GM12878 (cell line): ENCODE results near the gene USP5. TPM values are rescaled to one million over a fixed set of nuclear protein-coding genes. Genes with fewer than 3 reads are reported as not detected.

Source experiments
- ASH2L ChIP-seq: fragments of 300-600, 200-600 bp; sonication (generic); IDR thresholded peaks from 2 replicates; pipeline ENCODE4 v1.6.1; 2017; ENCODE audit warnings: low read depth, mild to moderate bottlenecking, borderline replicate concordance
- ATF2 ChIP-seq: IDR thresholded peaks from 2 replicates; pipeline ENCODE4 v1.6.1; 2012; ENCODE audit warnings: low read length, inconsistent platforms
- BACH1 ChIP-seq: fragments of 450-650 bp; IDR thresholded peaks from 2 replicates; pipeline ENCODE4 v1.6.1; 2017; ENCODE audit warnings: mild to moderate bottlenecking, borderline replicate concordance
- BRCA1 ChIP-seq: IDR thresholded peaks from 2 replicates; pipeline ENCODE4 v1.6.1; 2011; ENCODE audit warnings: low read depth, low read length, improper control_type of control experiment
- CBX5 ChIP-seq: sonication (generic); IDR thresholded peaks from 2 replicates; pipeline ENCODE4 v1.6.1; 2016; ENCODE audit warnings: low read depth, moderate library complexity, mild to moderate bottlenecking, inconsistent platforms
- CEBPB ChIP-seq, 2 experiments: fragments of 150-350 bp in 1 of 2; IDR thresholded peaks; 2 replicates each; pipeline ENCODE4 v1.6.1; 2012 to 2014; ENCODE audit warnings: low read depth in 2 of 2, low read length in 2 of 2, borderline replicate concordance in 1 of 2, inconsistent platforms in 1 of 2
- CHD2 ChIP-seq: IDR thresholded peaks from 2 replicates; pipeline ENCODE4 v1.6.1; 2011; ENCODE audit warnings: low read depth, low read length, improper control_type of control experiment, borderline replicate concordance
- CREB1 ChIP-seq: IDR thresholded peaks from 2 replicates; pipeline ENCODE4 v1.6.1; 2012; ENCODE audit warnings: low read depth, mild to moderate bottlenecking, inconsistent platforms
- CREM ChIP-seq: IDR thresholded peaks from 2 replicates; pipeline ENCODE4 v1.6.1; 2014; ENCODE audit warnings: antibody characterized with exemption, low read depth
- DPF2 ChIP-seq: fragments of 450-650 bp; IDR thresholded peaks from 2 replicates; pipeline ENCODE4 v1.6.1; 2017; ENCODE audit warnings: mild to moderate bottlenecking
- GABPA ChIP-seq: IDR thresholded peaks from 2 replicates; pipeline ENCODE4 v1.6.1; 2014; ENCODE audit warnings: antibody characterized with exemption, low read depth, mild to moderate bottlenecking, inconsistent platforms
- HDGF ChIP-seq: fragments of 450-650 bp; IDR thresholded peaks from 2 replicates; pipeline ENCODE4 v1.6.1; 2016; ENCODE audit warnings: antibody characterized with exemption
- HSF1 ChIP-seq: fragments of 150-350 bp; IDR thresholded peaks from 2 replicates; pipeline ENCODE4 v1.6.1; 2014; ENCODE audit warnings: mild to moderate bottlenecking, low read depth, low read length
- IKZF1 ChIP-seq: fragments of 450-650 bp; conservative IDR thresholded peaks from 2 replicates; pipeline ENCODE4 v1.6.1; 2017; ENCODE audit warnings: antibody characterized with exemption, mild to moderate bottlenecking
- KAT2A ChIP-seq: conservative IDR thresholded peaks from 2 replicates; pipeline ENCODE4 v1.6.1; 2011; ENCODE audit warnings: low read depth, low read length; ENCODE audit not compliant: control insufficient read depth
- KDM1A ChIP-seq: fragments of 200-600 bp; sonication (generic); IDR thresholded peaks from 2 replicates; pipeline ENCODE4 v1.6.1; 2016; ENCODE audit warnings: borderline replicate concordance
- MAX ChIP-seq: IDR thresholded peaks from 2 replicates; pipeline ENCODE4 v1.6.1; 2012; ENCODE audit warnings: low read depth, low read length, improper control_type of control experiment
- NFIC ChIP-seq: IDR thresholded peaks from 2 replicates; pipeline ENCODE4 v1.6.1; 2012; ENCODE audit warnings: low read depth, mild to moderate bottlenecking, inconsistent platforms, low read length, moderate library complexity
- NFYA ChIP-seq: IDR thresholded peaks from 2 replicates; pipeline ENCODE4 v1.6.1; 2011; ENCODE audit warnings: low read depth, mild to moderate bottlenecking, low read length, improper control_type of control experiment, borderline replicate concordance
- NFYB ChIP-seq: IDR thresholded peaks from 2 replicates; pipeline ENCODE4 v1.6.1; 2011; ENCODE audit warnings: low read depth, mild to moderate bottlenecking, low read length, improper control_type of control experiment, moderate library complexity; ENCODE audit not compliant: insufficient read depth
- PML ChIP-seq: IDR thresholded peaks from 2 replicates; pipeline ENCODE4 v1.6.1; 2012; ENCODE audit warnings: low read length, inconsistent platforms
- RAD51 ChIP-seq: fragments of 450-650 bp; IDR thresholded peaks from 2 replicates; pipeline ENCODE4 v1.6.1; 2016; ENCODE audit warnings: moderate library complexity, mild to moderate bottlenecking, inconsistent platforms
- RCOR1 ChIP-seq: conservative IDR thresholded peaks from 2 replicates; pipeline ENCODE4 v1.6.1; 2012; ENCODE audit warnings: low read depth, low read length, improper control_type of control experiment
- SMAD1 ChIP-seq: fragments of 450-650 bp; IDR thresholded peaks from 2 replicates; pipeline ENCODE4 v1.6.1; 2018; ENCODE audit warnings: mild to moderate bottlenecking, low read depth; ENCODE audit not compliant: partially characterized antibody
- SMAD5 ChIP-seq: IDR thresholded peaks from 2 replicates; pipeline ENCODE4 v1.6.1; 2016; ENCODE audit warnings: antibody characterized with exemption, low read depth
- STAT3 ChIP-seq: IDR thresholded peaks from 2 replicates; pipeline ENCODE4 v1.6.1; 2011; ENCODE audit warnings: low read depth, low read length, improper control_type of control experiment
- TARDBP ChIP-seq: IDR thresholded peaks from 2 replicates; pipeline ENCODE4 v1.6.1; 2016; ENCODE audit warnings: borderline replicate concordance
- TBL1XR1 ChIP-seq: IDR thresholded peaks from 2 replicates; pipeline ENCODE4 v1.6.1; 2012; ENCODE audit warnings: low read depth, low read length, improper control_type of control experiment
- TCF7 ChIP-seq: IDR thresholded peaks from 2 replicates; pipeline ENCODE4 v1.6.1; 2014; ENCODE audit warnings: antibody characterized with exemption, borderline replicate concordance
- YBX1 ChIP-seq: fragments of 450-650 bp; IDR thresholded peaks from 2 replicates; pipeline ENCODE4 v1.6.1; 2016; ENCODE audit warnings: antibody characterized with exemption
- ZNF384 ChIP-seq: IDR thresholded peaks from 2 replicates; pipeline ENCODE4 v1.6.1; 2012; ENCODE audit warnings: low read depth, mild to moderate bottlenecking, low read length, improper control_type of control experiment, borderline replicate concordance
- ZZZ3 ChIP-seq: IDR thresholded peaks from 2 replicates; pipeline ENCODE4 v1.6.1; 2011; ENCODE audit warnings: low read depth; ENCODE audit not compliant: control insufficient read depth, insufficient read length
- polyA plus RNA-seq, 11 experiments: library from polyadenylated mRNA; depleted of rRNA in 4 of 11; unstranded in 6 of 11; stranded (reverse) in 5 of 11; fragments of >200 nt; fragmentation: Nextera tagmentation in 4 of 11; fragmentation: Illumina TruSeq in 1 of 11; extraction: Ambion mirVana in 4 of 11; extraction: Trizol in 1 of 11; gene quantifications; 1 replicate in 1 of 11; 2 replicates in 10 of 11; pipeline versions ENCODE4 v1.2.1 to v1.2.3, GENCODE V29; 2011 to 2016; ENCODE audit warnings: inconsistent platforms in 2 of 11, missing spikeins in 2 of 11, low read depth in 1 of 11
- total RNA-seq, 4 experiments: library from RNA; depleted of rRNA in 3 of 4; stranded (reverse); fragments of >200 nt in 3 of 4; fragmentation: Illumina TruSeq in 1 of 4; extraction: Trizol in 1 of 4; gene quantifications; 2 replicates each; pipeline versions ENCODE4 v1.2.1 to v1.2.3, GENCODE V29; 2013 to 2021

Gene USP5
- total and polyA plus RNA-seq, 10 of the 15 experiments (the other 5 are each of a cell fraction or from before 2014, with no cell fraction given): 2.5 to 124 (median 74.6) TPM

GRCh38 chr12:6873094-6874014 is 21.4 kb downstream of the USP5 start, which contains the start of gene SPSB2 (continued):
- TF ChIP-seq HSF1: no peak
- TF ChIP-seq ZZZ3: no peak
- TF ChIP-seq NFIC: no peak
- peak; percentile 28; the same call in 1 of the 2 replicates for TF ChIP-seq IKZF1
- TF ChIP-seq NFYA: no peak
- no peak for TF ChIP-seq ZNF384
- no peak for TF ChIP-seq DPF2
- TF ChIP-seq CREM: no peak
- TF ChIP-seq ASH2L: no peak
- TF ChIP-seq RAD51: no peak
- TF ChIP-seq KDM1A: no peak
- no peak for TF ChIP-seq ATF2
- peak; percentile 36; the same call in 1 of the 2 replicates for TF ChIP-seq HDGF
- no peak for TF ChIP-seq SMAD1
- no peak for TF ChIP-seq NFYB
- no peak for TF ChIP-seq STAT3
- TF ChIP-seq CBX5: no peak
- no peak for TF ChIP-seq CREB1
- TF ChIP-seq TBL1XR1: no peak
- TF ChIP-seq TCF7: no peak
- no peak for TF ChIP-seq KAT2A
- TF ChIP-seq YBX1: no peak
- TF ChIP-seq MAX: no peak
- no peak for TF ChIP-seq TARDBP
- no peak for TF ChIP-seq SMAD5
- no peak; the same call in 1 of the 2 replicates for TF ChIP-seq GABPA
- TF ChIP-seq BRCA1: 0 out of 2 replicates have a peak, but pooled peaks have one; percentile 7
- TF ChIP-seq CEBPB (IDR thresholded peaks at IDR 0.05; ENCODE audit: borderline replicate concordance in 1 of 2, low read depth in 2 of 2, low read length in 2 of 2): no peak
- no peak for TF ChIP-seq RCOR1
- TF ChIP-seq CHD2: no peak
- no peak for TF ChIP-seq PML
- peak; percentile 48 for TF ChIP-seq BACH1
